Breast epithelium (tissue), 3 donors: ENCODE measurements around the gene G6PD.
"Not testable (repeated sequence)": the region's sequence is repeated elsewhere in the genome, so short reads cannot be mapped to it uniquely, and the experiment has no call there.

Experiments
- POLR2A ChIP-seq: fragments of 450-650 bp; IDR thresholded peaks from one replicate; pipeline ENCODE4 v1.6.1; 2016; ENCODE audit warnings: antibody characterized with exemption, mild to moderate bottlenecking, moderate library complexity
- TF ChIP-seq, protein P1 (sequence below), 3 donors: fragments of 450-650 bp; IDR thresholded peaks; one replicate each; pipeline ENCODE4 v1.5.1; 2016 to 2017; ENCODE audit warnings: antibody characterized with exemption in 3 of 3, mild to moderate bottlenecking in 3 of 3, moderate library complexity in 3 of 3

DNA sequence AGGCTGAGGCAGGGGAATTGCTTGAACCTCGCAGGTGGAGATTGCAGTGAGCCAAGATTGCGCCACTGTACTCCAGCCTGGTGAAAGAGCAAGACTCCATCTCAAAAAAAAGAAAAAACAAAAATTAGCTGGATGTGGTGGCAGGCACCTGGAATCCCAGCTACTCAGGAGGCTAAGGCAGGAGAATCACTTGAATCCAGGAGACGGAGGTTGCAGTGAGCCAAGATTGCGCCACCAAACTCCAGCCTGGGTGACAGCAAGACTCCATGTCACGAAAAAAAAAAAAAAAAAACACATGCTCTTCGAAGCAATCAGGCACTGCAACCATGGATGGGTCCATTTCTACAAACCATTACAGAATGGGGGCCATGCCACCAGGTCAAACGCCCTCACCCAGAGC, 6.3 kb downstream of the G6PD start:
- TF ChIP-seq, protein P1, sequence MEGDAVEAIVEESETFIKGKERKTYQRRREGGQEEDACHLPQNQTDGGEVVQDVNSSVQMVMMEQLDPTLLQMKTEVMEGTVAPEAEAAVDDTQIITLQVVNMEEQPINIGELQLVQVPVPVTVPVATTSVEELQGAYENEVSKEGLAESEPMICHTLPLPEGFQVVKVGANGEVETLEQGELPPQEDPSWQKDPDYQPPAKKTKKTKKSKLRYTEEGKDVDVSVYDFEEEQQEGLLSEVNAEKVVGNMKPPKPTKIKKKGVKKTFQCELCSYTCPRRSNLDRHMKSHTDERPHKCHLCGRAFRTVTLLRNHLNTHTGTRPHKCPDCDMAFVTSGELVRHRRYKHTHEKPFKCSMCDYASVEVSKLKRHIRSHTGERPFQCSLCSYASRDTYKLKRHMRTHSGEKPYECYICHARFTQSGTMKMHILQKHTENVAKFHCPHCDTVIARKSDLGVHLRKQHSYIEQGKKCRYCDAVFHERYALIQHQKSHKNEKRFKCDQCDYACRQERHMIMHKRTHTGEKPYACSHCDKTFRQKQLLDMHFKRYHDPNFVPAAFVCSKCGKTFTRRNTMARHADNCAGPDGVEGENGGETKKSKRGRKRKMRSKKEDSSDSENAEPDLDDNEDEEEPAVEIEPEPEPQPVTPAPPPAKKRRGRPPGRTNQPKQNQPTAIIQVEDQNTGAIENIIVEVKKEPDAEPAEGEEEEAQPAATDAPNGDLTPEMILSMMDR (IDR thresholded peaks at IDR 0.05), result not testable (repeated sequence)
- TF ChIP-seq POLR2A, result not testable (repeated sequence)
